Stimulated activated CD4-positive, alpha-beta T cell treated with anti-CD3 and anti-CD28 coated beads, TNF-alpha, amount 100 ng/mL, for 24 hours (primary cell): ENCODE measurements around the gene RAD54L.
"Not testable (repeated sequence)": the region's sequence is repeated elsewhere in the genome, so short reads cannot be mapped to it uniquely, and the experiment has no call there.

Experiments
- DNase-seq, 3 experiments: peaks; one replicate each; pipeline ENCODE4 v3.0.0-alpha.2; 2020; ENCODE audit warnings: low read depth in 3 of 3

The RAD54L gene

GRCh38 chr1:46285730-46286477 is 38.3 kb downstream of the RAD54L start:
- peak in 1 of 3 experiments; percentile 40 for DNase-seq

GRCh38 chr1:46288485-46289133 is 41.0 kb downstream of the RAD54L start:
- DNase-seq, result no peak

GRCh38 chr1:46289134-46289494 is 41.6 kb downstream of the RAD54L start:
- no peak for DNase-seq

- DNase-seq, result no peak
These were observed 42.4 kb downstream of the RAD54L start for GRCh38 chr1:46289976-46290375.

GRCh38 chr1:46295306-46295705 is 47.7 kb downstream of the RAD54L start:
- DNase-seq, result no peak

- no peak for DNase-seq
These were observed 50.8 kb downstream of the RAD54L start for GRCh38 chr1:46298387-46298786.

GRCh38 chr1:46300673-46301405 is 53.3 kb downstream of the RAD54L start:
- DNase-seq, result no peak

GRCh38 chr1:46301406-46301807 is 53.8 kb downstream of the RAD54L start:
- DNase-seq, result no peak

- peak in 2 of 3 experiments; percentile 11 to 55 for DNase-seq
These were observed 54.5 kb downstream of the RAD54L start for GRCh38 chr1:46301808-46302640.

GRCh38 chr1:46302641-46303037 is 55.1 kb downstream of the RAD54L start:
- DNase-seq, result peak in 2 of 3 experiments; percentile 2 to 25

GRCh38 chr1:46303038-46303871 is 55.7 kb downstream of the RAD54L start, which contains the start of the genes LRRC41 and UQCRH:
Gene LRRC41 (minus strand): TSS chr1:46303616. CDS start chr1:46303322, 294 bp downstream.
Gene UQCRH (plus strand): TSS chr1:46303698. CDS start chr1:46303767, 69 bp downstream.
- DNase-seq, result peak; percentile 86 to 90 (median 87)

- DNase-seq, result peak in 1 of 3 experiments; percentile 1
These were observed 56.3 kb downstream of the RAD54L start for GRCh38 chr1:46303872-46304326.

GRCh38 chr1:46306159-46306530 is 58.6 kb downstream of the RAD54L start:
- no peak for DNase-seq

- no peak for DNase-seq
These were observed 62.0 kb downstream of the RAD54L start for GRCh38 chr1:46309401-46310159.

GRCh38 chr1:46310321-46310720 is 62.8 kb downstream of the RAD54L start:
- no peak for DNase-seq

GRCh38 chr1:46315669-46316403 is 68.3 kb downstream of the RAD54L start:
- DNase-seq, result no peak

- DNase-seq, result no peak
These were observed 69.8 kb downstream of the RAD54L start for GRCh38 chr1:46317323-46317722.

GRCh38 chr1:46319301-46319700 is 71.7 kb downstream of the RAD54L start:
- not testable (repeated sequence) for DNase-seq
